Tibial artery (tissue), 4 donors: ENCODE results near the gene PRKAG3.

Experiments
- DNase-seq, 2 donors: peaks; one replicate each; pipeline ENCODE4 v3.0.0-alpha.2; 2019
- H3K27ac ChIP-seq, 2 donors: fragments of 200-600 bp; sonication (generic) in 1 of 2; 1 replicate in 1 of 2; 2 replicates in 1 of 2; pipeline ENCODE4 v1.5.1; 2018 to 2019; ENCODE audit warnings: mild to moderate bottlenecking in 1 of 2
- H3K27me3 ChIP-seq, 2 donors: fragments of 200-600 bp; sonication (generic) in 1 of 2; one replicate each; pipeline versions ENCODE4 v1.5.1 to v1.6.0; 2016 to 2019
- H3K36me3 ChIP-seq, 3 donors: fragments of 200-600 bp; sonication (generic) in 2 of 3; one replicate each; pipeline ENCODE4 v1.5.1; 2016 to 2019; ENCODE audit warnings: mild to moderate bottlenecking in 2 of 3
- H3K4me1 ChIP-seq, 4 donors: fragments of 200-600 bp; sonication (generic) in 2 of 4; 1 replicate in 3 of 4; 2 replicates in 1 of 4; pipeline ENCODE4 v1.5.1; 2016 to 2019
- H3K4me3 ChIP-seq, 2 donors: fragments of 200-600 bp; sonication (generic) in 1 of 2; 1 replicate in 1 of 2; 2 replicates in 1 of 2; pipeline ENCODE4 v1.5.1; 2018 to 2019; ENCODE audit warnings: mild to moderate bottlenecking in 2 of 2
- H3K9me3 ChIP-seq, 3 donors: fragments of 200-600 bp; sonication (generic) in 1 of 3; one replicate each; pipeline ENCODE4 v1.5.1; 2016 to 2019
- CTCF ChIP-seq, 2 experiments: fragments of 200-600 bp in 1 of 2; fragments of 450-650 bp in 1 of 2; IDR thresholded peaks; one replicate each; pipeline ENCODE4 v1.5.1; 2017 to 2019; ENCODE audit warnings: antibody characterized with exemption in 2 of 2, mild to moderate bottlenecking in 1 of 2, moderate library complexity in 1 of 2
- intact Hi-C: fragments of 100-400 bp; cut with DNase I; formaldehyde crosslinking; loops from one replicate; pipeline ENCODE4 v1.15.0; 2023; ENCODE audit warnings: low total_unique reads

PRKAG3 gene

GRCh38 chr2:218796691-218797090 is 34.9 kb downstream of the PRKAG3 start:
- no peak overlapping the region for H3K4me3 ChIP-seq
- intact Hi-C loops = no loop called here
- no peak overlapping the region for H3K27ac ChIP-seq
- H3K9me3 ChIP-seq = no peaks in the 10 kb centered on the region
- DNase-seq = no peak
- H3K27me3 ChIP-seq = no peaks in the 10 kb centered on the region
- no peaks in the 10 kb centered on the region for H3K4me1 ChIP-seq
- TF ChIP-seq CTCF (IDR thresholded peaks at IDR 0.05) = no peak
- H3K36me3 ChIP-seq = no peaks in the 10 kb centered on the region

GRCh38 chr2:218792433-218792832 is 39.2 kb downstream of the PRKAG3 start:
- no peaks in the 10 kb centered on the region for H3K36me3 ChIP-seq
- no peaks in the 10 kb centered on the region for H3K27me3 ChIP-seq
- no peak for DNase-seq
- intact Hi-C loops = no loop called here
- H3K9me3 ChIP-seq = no peaks in the 10 kb centered on the region
- no peaks in the 10 kb centered on the region for H3K4me1 ChIP-seq
- TF ChIP-seq CTCF (IDR thresholded peaks at IDR 0.05) = no peak
- H3K27ac ChIP-seq = no peak overlapping the region
- no peak overlapping the region for H3K4me3 ChIP-seq

GRCh38 chr2:218788529-218789255 is 42.9 kb downstream of the PRKAG3 start:
- Histone ChIP-seq H3K4me1 (peaks cover 0 to 10% (median 3%) of the 10 kb centered on the region in 4 donors), H3K4me3 (no peak overlapping the region), H3K36me3 (no peaks in the 10 kb centered on the region), H3K9me3 (no peaks in the 10 kb centered on the region), H3K27me3 (no peaks in the 10 kb centered on the region), H3K27ac (no peak overlapping the region)
- TF ChIP-seq CTCF (IDR thresholded peaks at IDR 0.05) = no peak
- intact Hi-C loops = no loop called here
- no peak for DNase-seq

GRCh38 chr2:218786133-218786532 is 45.5 kb downstream of the PRKAG3 start:
- no peaks in the 10 kb centered on the region for H3K27me3 ChIP-seq
- DNase-seq = no peak
- no peak overlapping the region for H3K27ac ChIP-seq
- H3K4me1 ChIP-seq = peaks cover 0 to 22% (median 9%) of the 10 kb centered on the region in 4 donors
- H3K9me3 ChIP-seq = no peaks in the 10 kb centered on the region
- H3K4me3 ChIP-seq = no peak overlapping the region
- intact Hi-C loops = no loop called here
- no peaks in the 10 kb centered on the region for H3K36me3 ChIP-seq
- no peak for TF ChIP-seq CTCF (IDR thresholded peaks at IDR 0.05)

- H3K9me3 ChIP-seq = no peaks in the 10 kb centered on the region
- no peak overlapping the region for H3K27ac ChIP-seq
- intact Hi-C loops = no loop called here
- no peak overlapping the region for H3K4me3 ChIP-seq
- DNase-seq = no peak
- no peaks in the 10 kb centered on the region for H3K27me3 ChIP-seq
- peaks cover 0 to 26% (median 11%) of the 10 kb centered on the region in 4 donors for H3K4me1 ChIP-seq
- no peaks in the 10 kb centered on the region for H3K36me3 ChIP-seq
- TF ChIP-seq CTCF (IDR thresholded peaks at IDR 0.05) = no peak
Measured at GRCh38 chr2:218785103-218785502, 46.5 kb downstream of the PRKAG3 start.
